ENCODE data around the gene LRIT2.
"Not testable (repeated sequence)": the region's sequence is repeated elsewhere in the genome, so short reads cannot be mapped to it uniquely, and the experiment has no call there.

The LRIT2 gene

GRCh38 chr10:84180386-84180785, 45.0 kb downstream of the LRIT2 start:
- DNase-seq (ENCODE audit: low spot score) = not testable (repeated sequence)

GRCh38 chr10:84179059-84179710, 46.2 kb downstream of the LRIT2 start:
- no peak for DNase-seq (ENCODE audit: low spot score)

DNA sequence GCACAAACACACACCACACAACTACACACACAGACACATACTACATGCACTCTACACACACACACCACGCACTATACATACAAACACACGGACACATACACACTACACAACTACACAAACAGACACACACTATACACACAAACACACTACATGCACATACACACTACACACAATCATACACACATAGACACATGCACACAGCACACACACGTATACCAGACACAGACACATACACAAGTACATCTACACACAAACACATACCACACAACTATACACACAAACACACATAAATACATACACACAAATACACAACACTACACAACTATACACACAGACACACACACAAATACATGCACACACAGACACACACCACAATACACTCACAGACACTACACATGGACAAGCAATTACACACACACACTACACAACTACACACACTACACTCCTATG, 47.2 kb downstream of the LRIT2 start:
- DNase-seq (ENCODE audit: low spot score) = no peak

GRCh38 chr10:84177541-84178141, 47.7 kb downstream of the LRIT2 start:
- no peak for DNase-seq (ENCODE audit: low spot score)

DNA sequence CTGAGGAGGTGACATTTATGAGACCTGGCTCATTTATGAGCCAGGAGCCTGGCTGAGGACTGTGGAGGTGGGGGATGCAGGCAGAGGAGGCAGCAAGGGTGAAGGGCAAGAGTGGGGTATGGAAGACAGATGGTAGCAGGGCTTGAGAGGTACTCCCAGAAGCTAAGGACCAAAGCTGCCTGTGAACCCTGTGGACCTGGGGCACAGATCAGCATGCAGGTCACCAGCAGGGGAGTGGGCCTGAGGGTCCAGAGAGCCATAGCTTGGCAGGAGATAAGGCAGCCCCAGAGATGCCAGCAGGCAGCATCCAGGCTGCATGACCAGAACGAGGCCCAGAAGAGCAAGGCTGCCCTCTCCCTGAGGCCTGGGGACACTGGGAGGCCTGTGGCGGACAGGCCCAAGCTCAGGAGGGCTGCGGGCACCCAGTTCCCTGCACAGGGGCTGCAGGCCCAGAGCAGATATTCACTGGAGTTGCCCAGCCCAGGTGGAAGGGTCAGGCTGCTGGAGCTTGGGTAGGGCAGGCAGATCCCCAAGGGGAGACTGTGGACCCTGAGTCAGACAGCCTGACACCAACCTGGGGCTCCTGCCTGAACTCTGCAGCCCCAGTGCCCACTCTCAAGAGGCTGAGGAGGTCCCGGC, 48.4 kb downstream of the LRIT2 start:
- DNase-seq (ENCODE audit: low spot score) = no peak

DNA sequence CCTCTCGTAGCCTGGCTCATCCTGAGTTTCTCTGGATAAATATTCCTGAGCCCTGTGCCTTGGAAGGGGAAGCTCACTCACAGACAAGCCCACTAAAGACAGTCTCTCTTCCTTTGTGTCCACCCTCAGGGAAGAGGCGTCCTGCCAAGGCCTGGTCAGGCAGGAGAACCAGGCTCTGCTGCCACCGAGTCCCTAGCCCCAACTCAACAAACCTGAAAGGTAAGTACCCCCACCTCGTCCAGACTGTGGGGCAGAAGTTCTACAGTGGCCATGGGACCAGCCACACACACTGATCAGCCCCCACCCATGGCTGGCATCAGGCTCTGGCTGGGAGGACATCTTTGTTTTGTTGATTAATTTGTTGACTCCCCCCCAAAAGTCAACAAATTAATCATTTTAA, 49.0 kb downstream of the LRIT2 start:
- DNase-seq (ENCODE audit: low spot score) = no peak

DNA sequence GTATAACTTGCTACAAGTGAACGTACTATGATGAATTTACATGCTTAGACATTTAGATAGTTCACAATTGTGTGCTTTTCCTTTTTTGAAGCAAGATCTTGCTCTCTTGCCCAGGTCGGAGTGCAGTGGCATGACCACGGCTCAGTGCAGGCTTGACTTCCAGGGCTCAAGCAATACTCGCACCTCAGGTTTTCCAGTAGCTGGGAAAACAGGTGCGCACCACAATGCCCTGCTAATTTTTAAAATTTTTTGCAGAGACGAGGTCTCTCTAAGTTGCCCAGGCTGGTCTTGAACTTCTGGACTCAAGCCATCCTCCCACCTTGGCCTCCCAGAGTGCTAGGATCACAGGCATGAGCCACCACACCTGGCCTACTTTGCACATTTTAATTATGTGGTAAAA, 49.9 kb downstream of the LRIT2 start:
- DNase-seq (ENCODE audit: low spot score) = no peak

- DNase-seq (ENCODE audit: low spot score) = no peak
Observed at GRCh38 chr10:84173501-84173929, 51.8 kb downstream of the LRIT2 start, which contains the start of gene GPR15LG. GPR15LG (plus strand) TSS chr10:84173801; CDS start chr10:84173852, 51 bp downstream.

DNA sequence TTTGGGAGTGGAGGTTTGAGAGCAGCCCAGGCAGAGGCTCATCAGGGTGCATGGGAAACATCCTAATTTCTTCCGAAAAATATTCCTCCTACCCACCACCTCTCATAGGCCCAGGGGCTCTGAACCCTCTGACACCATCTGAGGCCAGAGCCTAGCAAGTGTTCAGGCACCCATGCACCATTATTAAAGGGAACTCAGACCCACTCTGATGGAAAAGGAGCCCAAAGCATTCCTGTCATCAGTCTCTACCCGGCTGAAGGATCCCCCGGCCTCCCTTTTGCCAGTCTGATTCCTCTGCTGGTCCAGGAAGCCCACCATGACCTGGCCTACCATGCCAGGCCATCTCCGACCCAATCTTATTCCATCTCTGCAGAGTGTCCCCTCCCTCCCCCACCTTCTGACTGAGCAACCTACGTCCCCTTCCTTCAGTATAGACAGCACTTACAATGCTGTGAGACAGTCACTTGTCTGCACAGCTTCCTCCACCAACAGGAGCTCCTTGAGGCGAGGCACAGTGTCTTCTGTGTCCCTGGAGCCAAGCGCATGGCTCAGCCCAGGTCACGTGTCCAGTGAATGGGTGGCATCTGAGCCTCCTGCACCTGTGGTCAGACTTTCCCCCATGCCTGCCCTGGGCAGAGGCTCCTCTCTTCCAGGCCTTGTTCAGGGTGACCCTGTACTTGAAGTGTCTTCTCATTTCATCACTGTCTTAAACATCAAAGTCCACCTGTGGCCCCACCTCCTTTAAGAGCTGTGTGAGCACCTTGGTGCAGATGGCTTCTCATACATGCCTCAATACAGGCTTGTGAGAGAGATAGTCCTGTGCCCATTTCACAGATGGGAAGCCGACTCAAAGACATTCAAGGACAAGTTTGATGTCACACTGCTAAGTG, 52.6 kb downstream of the LRIT2 start:
- DNase-seq (ENCODE audit: low spot score) = no peak

GRCh38 chr10:84171700-84172466, 53.5 kb downstream of the LRIT2 start:
- not testable (repeated sequence) for DNase-seq (ENCODE audit: low spot score)

- DNase-seq (ENCODE audit: low spot score) = not testable (repeated sequence)
Observed at GRCh38 chr10:84171237-84171636, 54.1 kb downstream of the LRIT2 start.
